Left lung (tissue), 10 donors: ENCODE results near the gene AK8. TPM values are rescaled to one million over a fixed set of nuclear protein-coding genes. Genes with fewer than 3 reads are reported as not detected.
A peak's percentile ranks its signal among the peaks of the same experiment; 100 is the strongest.

Experiments
- ATAC-seq: fragments of 200-7000 bp; cut with Tn5 transposase; one replicate; pipeline ENCODE4 v1.9.1; 2020; ENCODE audit warnings: moderate library complexity
- DNase-seq, 4 donors: peaks; one replicate each; pipeline ENCODE4 v3.0.0-alpha.2; 2013 to 2020
- H3K27ac ChIP-seq, 2 donors: fragments of 200-600 bp; sonication (generic) in 1 of 2; one replicate each; pipeline versions ENCODE4 v1.5.0 to v1.8.0; 2020 to 2021
- H3K27me3 ChIP-seq, 2 donors: fragments of 200-600 bp; sonication (generic) in 1 of 2; one replicate each; pipeline versions ENCODE4 v1.5.0 to v1.8.0; 2020 to 2021
- H3K36me3 ChIP-seq, 2 donors: fragments of 200-600 bp; sonication (generic) in 1 of 2; one replicate each; pipeline versions ENCODE4 v1.5.0 to v1.8.0; 2020 to 2021
- H3K4me1 ChIP-seq, 2 donors: fragments of 200-600 bp; one replicate each; pipeline ENCODE4 v1.8.0; 2021
- H3K4me3 ChIP-seq, 2 donors: fragments of 200-600 bp; sonication (generic) in 1 of 2; one replicate each; pipeline versions ENCODE4 v1.5.0 to v1.8.0; 2020 to 2021; ENCODE audit warnings: mild to moderate bottlenecking in 1 of 2
- H3K9me3 ChIP-seq, 2 donors: fragments of 200-600 bp; sonication (generic) in 1 of 2; one replicate each; pipeline versions ENCODE4 v1.5.0 to v1.8.0; 2020 to 2021
- CTCF ChIP-seq, 2 donors: fragments of 200-600 bp; sonication (generic) in 1 of 2; IDR thresholded peaks; one replicate each; pipeline versions ENCODE4 v1.5.0 to v1.8.0; 2021; ENCODE audit warnings: antibody characterized with exemption in 2 of 2
- intact Hi-C, 2 donors: fragments of 100-400 bp; cut with DNase I; formaldehyde crosslinking; loops; one replicate each; pipeline versions ENCODE4 v1.11.2 to v1.14.2; 2022
- polyA plus RNA-seq, 6 donors: library from polyadenylated mRNA; unstranded; fragments of 120-200 nt; gene quantifications; one replicate each; pipeline ENCODE4 v1.2.1, GENCODE V29; 2013; ENCODE audit not compliant: insufficient read length in 6 of 6
- total RNA-seq, 2 donors: library from RNA; stranded (reverse); fragmentation: NEBNext Ultra II Directional; extraction: Animal tissue kit (Norgen Biotek cat#: 25700); gene quantifications; one replicate each; pipeline ENCODE4 v1.2.1, GENCODE V29; 2021
- donor health status: DM: no; HTN: yes; CAD: no.
- donor health status: DM: no; HTN: no; CAD: no.

AK8 gene
- total and polyA plus RNA-seq, 8 donors = 0.55 to 3.6 (median 2.4) TPM

DNA sequence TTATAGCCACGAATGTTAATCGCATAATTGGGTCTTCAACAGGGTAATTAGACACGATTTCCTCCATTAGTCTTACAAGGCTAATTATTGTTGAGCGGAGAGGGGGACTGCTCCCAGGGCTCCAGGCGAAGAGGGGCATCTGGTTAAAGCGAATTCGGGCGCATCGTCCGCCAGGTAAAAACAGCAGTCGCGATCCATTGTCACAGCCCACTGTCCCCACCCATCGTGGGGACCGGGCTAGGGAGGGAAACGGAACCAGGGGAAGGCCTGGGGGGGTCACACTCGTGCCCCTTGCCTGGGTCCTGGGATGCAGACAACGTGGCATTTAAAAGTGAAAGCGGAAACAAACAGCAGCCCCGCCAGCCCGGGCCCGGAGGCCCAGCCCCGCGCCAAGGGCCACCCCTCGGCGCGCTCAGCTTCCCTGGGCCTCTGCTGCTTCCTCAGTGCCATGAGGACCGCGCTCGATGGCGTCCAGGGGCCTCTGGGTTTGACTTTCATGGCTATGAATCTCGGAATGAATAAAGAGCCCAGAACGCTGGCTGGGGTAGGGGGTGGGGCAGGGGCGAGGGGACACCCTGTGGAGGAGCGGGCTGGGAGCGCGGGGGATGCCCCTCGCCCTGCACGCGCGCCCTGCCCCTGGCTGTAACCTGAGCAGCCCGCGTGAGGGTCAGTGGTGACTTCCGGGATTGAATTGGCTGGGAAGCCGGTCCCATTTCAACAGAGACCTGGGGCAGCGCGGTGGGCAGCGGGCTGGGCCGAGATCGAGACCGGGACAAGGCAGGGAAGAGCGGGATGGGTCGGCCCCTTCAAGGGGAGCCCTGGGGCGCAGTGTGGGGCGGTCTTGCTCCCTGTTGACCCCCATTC, 107.9 kb downstream of the AK8 start:
- H3K9me3 ChIP-seq = no peaks in the 10 kb centered on the region
- intact Hi-C loops = no loop called here
- DNase-seq (peak; percentile 77 to 91 (median 83)), ATAC-seq (peak; percentile 94)
- TF ChIP-seq CTCF (IDR thresholded peaks at IDR 0.05) = no peak
- H3K4me3 ChIP-seq = peak overlapping the region; percentile 75 to 96
- no peaks in the 10 kb centered on the region for H3K27me3 ChIP-seq
- H3K27ac ChIP-seq = peak overlapping the region; percentile 83 to 88
- peaks cover 5 to 11% of the 10 kb centered on the region in 2 donors for H3K4me1 ChIP-seq
- no peaks in the 10 kb centered on the region for H3K36me3 ChIP-seq

- intact Hi-C loops = no loop called here
Measured at GRCh38 chr9:132768932-132769905, 108.9 kb downstream of the AK8 start.

DNA sequence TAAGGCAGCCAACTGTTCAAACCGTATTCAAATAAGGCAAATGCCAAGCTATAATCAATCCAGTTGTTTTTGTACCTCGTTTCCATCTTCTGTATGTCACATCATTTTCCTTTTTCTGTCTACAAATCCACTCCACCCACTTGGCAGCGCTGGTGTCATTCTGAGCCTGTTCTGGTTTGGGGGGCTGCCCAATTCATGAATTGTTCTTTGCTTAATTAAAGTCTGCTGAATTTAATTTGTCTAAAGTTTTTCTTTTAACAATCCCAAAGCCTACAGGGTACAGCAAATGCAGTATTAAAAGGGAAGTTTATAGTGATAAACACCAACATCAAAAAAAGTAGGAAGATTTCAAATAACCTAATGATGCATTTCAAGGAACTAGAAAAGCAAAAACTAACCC, 114.5 kb downstream of the AK8 start:
- DNase-seq (no peak), ATAC-seq (no peak)
- no peaks in the 10 kb centered on the region for H3K27me3 ChIP-seq
- no peaks in the 10 kb centered on the region for H3K36me3 ChIP-seq
- no peak overlapping the region for H3K27ac ChIP-seq
- no peaks in the 10 kb centered on the region for H3K9me3 ChIP-seq
- no peak for TF ChIP-seq CTCF (IDR thresholded peaks at IDR 0.05)
- H3K4me3 ChIP-seq = no peak overlapping the region
- H3K4me1 ChIP-seq = no peaks in the 10 kb centered on the region
- intact Hi-C loops = no loop called here

More at GRCh38 chr9:132768932-132769905, 108.9 kb downstream of the AK8 start:
- peak overlapping the region; percentile 83 to 88 for H3K27ac ChIP-seq
- H3K27me3 ChIP-seq = no peaks in the 10 kb centered on the region
- DNase-seq (peak in 3 of 4 donors; percentile 63 to 85 (median 67)), ATAC-seq (peak; percentile 80)
- peak; percentile 33 to 48 for TF ChIP-seq CTCF (IDR thresholded peaks at IDR 0.05)
- peak overlapping the region; percentile 75 to 96 for H3K4me3 ChIP-seq
- H3K9me3 ChIP-seq = no peaks in the 10 kb centered on the region
- H3K36me3 ChIP-seq = no peaks in the 10 kb centered on the region
- H3K4me1 ChIP-seq = peaks cover 5 to 11% of the 10 kb centered on the region in 2 donors

GRCh38 chr9:132762896-132763295, 115.2 kb downstream of the AK8 start:
- no peaks in the 10 kb centered on the region for H3K9me3 ChIP-seq
- ATAC-seq = no peak
- no peak for DNase-seq
- no peak overlapping the region for H3K4me3 ChIP-seq
- H3K4me1 ChIP-seq = no peaks in the 10 kb centered on the region
- H3K27ac ChIP-seq = no peak overlapping the region
- H3K27me3 ChIP-seq = no peaks in the 10 kb centered on the region
- H3K36me3 ChIP-seq = no peaks in the 10 kb centered on the region
- TF ChIP-seq CTCF (IDR thresholded peaks at IDR 0.05) = no peak
- intact Hi-C loops = no loop called here
